Cardiac fibroblast (primary cell): ENCODE data around the gene COPS6.
A peak's percentile ranks its signal among the peaks of the same experiment; 100 is the strongest.
"Not testable (repeated sequence)": the region's sequence is repeated elsewhere in the genome, so short reads cannot be mapped to it uniquely, and the experiment has no call there.

Source experiments
- DNase-seq, 2 donors: peaks; one replicate each; pipeline versions ENCODE4 v3.0.0 to v3.0.0-alpha.2; 2010; ENCODE audit warnings: low read depth in 2 of 2
- H3K4me3 ChIP-seq, 2 donors: replicated peaks in 1 of 2; 1 replicate in 1 of 2; 2 replicates in 1 of 2; pipeline ENCODE4 v1.5.1; 2011; ENCODE audit warnings: low read depth in 2 of 2, low read length in 2 of 2, mild to moderate bottlenecking in 2 of 2, moderate library complexity in 1 of 2
- TF ChIP-seq, protein P1 (sequence below): IDR thresholded peaks from one replicate; pipeline ENCODE4 v1.5.1; 2011; ENCODE audit warnings: low read depth, mild to moderate bottlenecking, low read length, inconsistent platforms

COPS6 gene

DNA sequence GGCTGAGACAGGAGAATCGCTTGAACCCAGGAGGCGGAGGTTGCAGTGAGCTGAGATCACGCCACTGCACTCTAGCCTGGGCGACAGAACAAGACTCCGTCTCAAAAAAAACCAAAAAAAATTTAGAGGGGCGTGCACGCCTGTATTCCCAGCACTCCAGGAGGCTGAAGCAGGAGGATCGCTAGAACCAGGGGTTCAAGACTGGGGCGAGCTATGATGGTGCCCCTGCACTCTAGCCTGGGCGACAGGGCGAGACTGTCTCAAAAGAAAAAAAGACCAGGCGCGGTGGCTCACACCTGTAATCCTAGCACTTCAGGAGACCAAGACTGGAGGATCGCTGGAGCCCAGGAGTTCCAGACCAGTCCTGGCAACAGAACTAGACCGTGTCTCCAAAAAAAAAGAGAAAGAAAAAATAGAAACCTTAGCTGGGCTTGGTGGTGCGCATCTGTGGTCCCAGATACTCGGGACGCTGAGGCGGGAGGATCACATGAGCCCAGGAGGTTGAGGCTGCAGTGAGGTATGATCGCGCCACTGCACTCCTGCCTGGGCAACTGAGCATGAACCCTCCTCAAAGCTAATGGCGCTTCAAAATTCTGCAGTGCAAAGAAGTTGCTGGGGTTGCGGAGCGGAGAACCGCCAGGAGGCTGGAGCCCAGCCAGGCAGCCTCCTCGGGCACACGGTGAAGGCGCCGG lies 37.6 kb downstream of the COPS6 start:
- H3K4me3 ChIP-seq, result peak overlapping the region; percentile 88 to 97
- TF ChIP-seq, protein P1, sequence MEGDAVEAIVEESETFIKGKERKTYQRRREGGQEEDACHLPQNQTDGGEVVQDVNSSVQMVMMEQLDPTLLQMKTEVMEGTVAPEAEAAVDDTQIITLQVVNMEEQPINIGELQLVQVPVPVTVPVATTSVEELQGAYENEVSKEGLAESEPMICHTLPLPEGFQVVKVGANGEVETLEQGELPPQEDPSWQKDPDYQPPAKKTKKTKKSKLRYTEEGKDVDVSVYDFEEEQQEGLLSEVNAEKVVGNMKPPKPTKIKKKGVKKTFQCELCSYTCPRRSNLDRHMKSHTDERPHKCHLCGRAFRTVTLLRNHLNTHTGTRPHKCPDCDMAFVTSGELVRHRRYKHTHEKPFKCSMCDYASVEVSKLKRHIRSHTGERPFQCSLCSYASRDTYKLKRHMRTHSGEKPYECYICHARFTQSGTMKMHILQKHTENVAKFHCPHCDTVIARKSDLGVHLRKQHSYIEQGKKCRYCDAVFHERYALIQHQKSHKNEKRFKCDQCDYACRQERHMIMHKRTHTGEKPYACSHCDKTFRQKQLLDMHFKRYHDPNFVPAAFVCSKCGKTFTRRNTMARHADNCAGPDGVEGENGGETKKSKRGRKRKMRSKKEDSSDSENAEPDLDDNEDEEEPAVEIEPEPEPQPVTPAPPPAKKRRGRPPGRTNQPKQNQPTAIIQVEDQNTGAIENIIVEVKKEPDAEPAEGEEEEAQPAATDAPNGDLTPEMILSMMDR, result no peak
- DNase-seq, result no peak

DNA sequence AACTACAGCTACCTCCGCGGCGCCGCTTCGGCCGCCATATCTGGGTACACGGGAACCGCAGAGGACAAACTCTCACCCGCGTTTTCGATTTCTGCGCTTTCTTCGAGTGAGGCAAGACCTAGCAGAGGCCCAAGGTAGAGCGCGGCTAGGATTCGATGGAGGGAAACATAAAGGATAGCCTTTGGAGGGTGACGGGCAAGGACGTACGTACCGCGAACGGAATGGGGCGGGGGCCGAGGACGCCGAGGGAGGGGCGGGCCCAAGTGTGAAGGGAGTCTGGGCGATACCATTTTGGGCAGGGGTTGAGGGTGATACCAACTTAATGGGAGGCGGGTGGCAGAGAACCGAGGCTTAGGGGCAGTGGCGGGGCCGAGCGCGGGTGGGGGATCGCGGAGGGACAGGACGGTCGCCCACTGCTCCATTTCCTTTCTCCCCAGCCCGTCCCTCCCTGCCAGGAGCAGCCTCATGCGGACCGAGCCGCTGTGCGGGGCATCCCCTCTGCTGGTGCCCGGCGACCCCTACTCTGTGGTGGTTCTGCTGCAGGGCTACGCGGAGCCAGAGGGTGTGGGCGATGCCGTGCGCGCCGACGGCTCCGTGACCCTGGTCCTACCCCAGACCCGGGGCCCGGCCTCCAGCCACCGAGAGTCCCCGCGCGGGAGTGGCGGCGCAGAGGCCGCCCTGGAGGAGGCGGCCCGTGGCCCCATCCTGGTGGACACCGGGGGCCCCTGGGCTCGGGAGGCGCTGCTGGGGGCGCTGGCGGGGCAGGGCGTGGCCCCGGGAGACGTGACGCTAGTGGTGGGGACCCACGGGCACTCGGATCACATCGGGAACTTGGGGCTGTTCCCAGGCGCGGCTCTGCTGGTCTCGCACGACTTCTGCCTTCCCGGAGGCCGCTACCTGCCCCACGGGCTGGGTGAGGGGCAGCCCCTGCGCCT lies 38.4 kb downstream of the COPS6 start, which contains the start of gene MBLAC1:
MBLAC1 (plus strand) TSS at position 37 of the 935 bp plus-strand sequence; CDS start at position 466, 429 bp downstream.
- H3K4me3 ChIP-seq, result peak within 1 kb of the TSS; percentile 88 to 97
- DNase-seq, result peak; percentile 95 to 97
- TF ChIP-seq, protein P1, result no peak

DNA sequence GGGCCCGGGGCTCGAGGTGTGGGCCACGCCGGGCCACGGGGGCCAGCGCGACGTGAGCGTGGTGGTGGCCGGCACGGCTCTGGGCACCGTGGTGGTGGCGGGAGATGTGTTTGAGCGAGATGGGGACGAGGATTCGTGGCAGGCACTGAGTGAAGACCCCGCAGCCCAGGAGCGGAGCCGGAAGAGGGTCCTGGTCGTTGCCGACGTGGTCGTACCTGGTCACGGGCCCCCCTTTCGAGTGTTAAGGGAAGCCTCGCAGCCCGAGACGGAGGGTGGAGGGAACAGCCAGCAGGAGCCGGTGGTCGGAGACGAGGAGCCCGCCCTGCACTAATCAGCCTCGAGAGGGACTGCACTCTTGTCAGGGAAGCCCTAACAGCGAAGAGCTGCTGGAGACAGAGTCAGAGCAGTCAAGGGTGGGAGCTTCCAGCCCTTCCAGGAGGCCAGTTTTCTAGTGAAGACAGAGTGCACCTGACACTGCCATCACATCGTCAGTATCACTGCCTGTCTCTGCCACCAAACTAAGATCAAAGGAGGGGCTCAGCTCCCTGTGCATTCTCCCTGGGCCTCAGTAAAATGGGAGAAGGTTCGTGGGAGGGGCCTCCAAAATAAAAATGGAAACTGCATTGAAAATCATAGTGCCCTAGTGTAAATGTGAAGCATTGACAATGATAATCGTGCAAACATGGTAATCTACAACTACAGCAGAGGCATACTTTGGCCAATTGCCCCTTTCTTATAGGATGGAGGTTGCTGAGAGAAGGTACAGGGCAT lies 39.3 kb downstream of the COPS6 start:
- peak overlapping the region; percentile 88 to 97 for H3K4me3 ChIP-seq
- TF ChIP-seq, protein P1, result no peak
- DNase-seq, result peak in 1 of 2 donors; percentile 15

DNA sequence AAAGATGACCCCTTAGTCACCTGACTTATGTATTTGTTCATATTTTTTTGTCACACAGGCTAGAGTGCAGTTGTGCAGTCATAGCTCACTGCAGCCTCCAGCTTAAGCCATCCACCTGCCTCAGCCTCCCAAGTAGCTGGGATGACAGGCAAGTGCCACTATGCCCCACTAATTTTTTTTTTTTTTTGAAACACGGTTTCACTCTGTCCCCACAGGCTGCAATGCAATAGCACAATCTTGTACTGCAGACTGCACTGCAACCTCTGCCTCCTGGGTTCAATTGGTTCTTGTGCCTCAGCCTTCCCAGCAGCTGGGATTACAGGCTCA lies 39.8 kb downstream of the COPS6 start:
- TF ChIP-seq, protein P1, result no peak
- no peak for DNase-seq
- H3K4me3 ChIP-seq, result no peak overlapping the region

DNA sequence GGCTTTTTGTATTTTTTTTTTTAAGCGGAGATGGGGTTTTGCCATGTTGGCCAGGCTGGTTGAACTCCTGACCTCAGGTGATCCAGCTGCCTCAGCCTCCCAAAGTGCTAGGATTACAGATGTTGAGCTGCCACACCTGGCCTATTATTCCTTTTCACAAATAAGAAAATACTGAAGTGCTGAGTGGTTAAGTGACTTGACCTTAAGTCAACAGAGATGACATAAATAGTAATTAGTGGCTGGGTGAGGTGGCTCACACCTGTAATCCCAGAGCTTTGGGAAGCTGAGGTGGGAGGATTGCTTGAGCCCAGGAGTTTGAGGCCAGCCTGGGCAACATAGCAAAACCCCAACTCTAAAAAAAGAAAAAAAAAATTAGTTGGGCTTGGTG lies 41.4 kb downstream of the COPS6 start:
- H3K4me3 ChIP-seq, DNase-seq: not testable (repeated sequence)

DNA sequence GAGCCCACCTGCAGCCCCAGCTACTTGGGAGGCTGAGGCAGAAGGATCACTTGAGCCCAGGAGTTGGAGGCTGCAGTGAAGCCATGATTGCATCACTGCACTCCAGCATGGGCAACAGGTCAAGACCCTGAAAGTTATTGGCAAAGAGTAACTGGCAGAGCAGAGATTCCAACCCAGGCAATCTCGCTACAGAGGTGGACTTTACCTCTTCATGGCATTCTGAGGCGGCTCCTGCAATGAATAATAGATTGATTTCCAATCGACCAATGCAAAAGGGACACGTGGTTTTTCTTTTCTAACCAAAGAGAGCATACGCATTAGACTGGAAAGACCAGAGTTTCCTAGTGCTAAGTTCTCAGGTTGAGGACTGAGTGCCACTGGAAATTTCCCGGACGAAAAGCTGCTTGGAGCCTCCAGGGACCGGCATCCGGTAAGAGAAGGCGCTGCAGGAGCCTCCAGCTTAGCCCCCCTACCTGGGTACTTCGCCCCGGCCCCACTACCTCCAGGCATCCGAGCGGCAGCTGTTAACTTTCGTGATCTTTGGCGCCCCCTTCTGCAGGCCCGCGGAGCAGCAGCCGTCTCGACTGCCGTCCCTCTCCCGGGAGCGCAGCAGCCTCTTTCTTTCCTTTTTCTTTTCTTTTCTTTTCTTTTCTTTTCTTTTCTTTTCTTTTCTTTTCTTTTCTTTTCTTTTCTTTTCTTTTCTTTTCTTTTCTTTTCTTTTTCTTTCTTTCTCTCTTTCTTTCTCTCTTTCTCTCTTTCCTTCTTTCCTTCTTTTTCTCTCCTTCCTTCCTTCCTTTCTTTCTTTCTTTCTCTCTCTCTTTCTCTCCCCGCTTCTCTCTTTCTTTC lies 42.1 kb downstream of the COPS6 start:
- TF ChIP-seq, protein P1, result peak; percentile 83
- H3K4me3 ChIP-seq, result no peak overlapping the region
- peak; percentile 62 to 66 for DNase-seq
